Measurements from ENCODE around the gene IGFBP4. TPM values are rescaled to one million over a fixed set of nuclear protein-coding genes. Genes with fewer than 3 reads are reported as not detected.

IGFBP4 gene
- total and polyA plus RNA-seq, 2 of the 13 experiments (the other 11 are each of a cell fraction or from before 2014, with no cell fraction given): 4.1 to 49.0 TPM

GRCh38 chr17:40448213-40448638, 5.0 kb downstream of the IGFBP4 start (continued):
- TF ChIP-seq FUBP1 (CRISPR knock-in tag; IDR thresholded peaks at IDR 0.05; ENCODE audit: borderline replicate concordance) (0 out of 2 replicates have a peak, but pooled peaks have one; percentile 63), THAP8 (CRISPR knock-in tag; IDR thresholded peaks at IDR 0.05; ENCODE audit: borderline replicate concordance) (0 out of 2 replicates have a peak, but pooled peaks have one; percentile 52), ZNF234 (CRISPR knock-in tag; conservative IDR thresholded peaks at IDR 0.05) (no peak), FLYWCH1 (CRISPR knock-in tag; IDR thresholded peaks at IDR 0.05) (no peak), ZNF337 (CRISPR knock-in tag; IDR thresholded peaks at IDR 0.05; ENCODE audit: borderline replicate concordance, low read depth) (0 out of 2 replicates have a peak, but pooled peaks have one; percentile 62), ZNF7 (CRISPR knock-in tag; IDR thresholded peaks at IDR 0.05) (no peak), SALL2 (CRISPR knock-in tag; IDR thresholded peaks at IDR 0.05) (0 out of 2 replicates have a peak, but pooled peaks have one; percentile 36), MBD4 (IDR thresholded peaks at IDR 0.05; ENCODE audit: borderline replicate concordance, low read length) (no peak), ZNF709 (CRISPR knock-in tag; IDR thresholded peaks at IDR 0.05) (peak; percentile 94), ZNF660 (CRISPR knock-in tag; IDR thresholded peaks at IDR 0.05; ENCODE audit: borderline replicate concordance, low read depth) (no peak), ZNF790 (CRISPR knock-in tag; IDR thresholded peaks at IDR 0.05; ENCODE audit: borderline replicate concordance) (0 out of 2 replicates have a peak, but pooled peaks have one; percentile 56), MTERF4 (CRISPR knock-in tag; IDR thresholded peaks at IDR 0.05) (peak; percentile 91), ZEB1 (IDR thresholded peaks at IDR 0.05; ENCODE audit: insufficient replicate concordance, low read depth) (peak; percentile 72)

Measured in HepG2 (cell line).